Measurements from ENCODE around the gene GAL3ST2.
A peak's percentile ranks its signal among the peaks of the same experiment; 100 is the strongest.
"Not testable (repeated sequence)": the region's sequence is repeated elsewhere in the genome, so short reads cannot be mapped to it uniquely, and the experiment has no call there.

Gene GAL3ST2

DNA sequence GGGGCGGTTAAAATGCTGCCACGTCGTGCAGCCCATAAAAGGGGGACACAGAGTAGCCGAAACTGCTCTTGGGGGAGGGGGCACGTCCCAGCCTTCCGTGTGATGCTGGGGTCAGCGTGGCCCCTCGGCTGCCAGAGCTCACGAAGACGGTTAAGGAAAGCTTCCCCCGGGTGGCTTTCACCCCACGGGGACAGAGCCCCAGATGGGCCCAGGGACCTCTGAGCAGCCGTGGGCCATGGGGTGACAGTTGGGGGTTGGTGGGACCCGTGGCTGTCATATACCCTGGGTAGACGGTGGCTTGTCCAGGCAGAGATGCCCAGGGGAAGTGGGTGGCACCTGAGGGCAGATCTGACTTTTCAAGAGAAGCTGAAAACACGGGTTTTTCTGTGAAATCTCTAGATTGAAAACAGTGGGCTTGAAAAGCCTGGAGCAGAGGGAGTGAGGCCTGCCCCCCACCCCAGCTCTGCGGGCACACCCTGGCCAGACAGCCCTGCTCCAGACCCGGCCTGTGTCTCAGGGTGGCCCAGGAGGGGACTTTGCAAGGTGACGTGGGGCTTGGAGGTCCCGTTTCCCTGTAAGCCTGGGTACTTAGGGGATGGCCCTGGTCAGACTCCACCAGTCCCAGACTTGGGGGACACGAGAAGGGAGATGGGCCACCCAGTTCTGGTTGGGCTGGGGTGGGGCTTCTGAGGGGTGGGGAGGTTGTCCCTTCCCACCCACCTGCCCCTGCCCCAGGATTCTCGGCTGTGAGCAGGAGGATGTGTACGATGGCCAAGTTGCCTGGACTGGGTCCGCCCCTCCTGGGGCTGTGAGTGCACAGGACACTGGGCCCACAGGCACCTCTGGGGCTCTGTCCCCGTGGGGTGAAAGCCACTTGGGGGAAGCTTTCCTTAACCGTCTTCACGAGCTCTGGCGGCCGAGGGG, 33.0 kb downstream of the GAL3ST2 start:
- DNase-seq (ENCODE audit: low spot score): no peak

DNA sequence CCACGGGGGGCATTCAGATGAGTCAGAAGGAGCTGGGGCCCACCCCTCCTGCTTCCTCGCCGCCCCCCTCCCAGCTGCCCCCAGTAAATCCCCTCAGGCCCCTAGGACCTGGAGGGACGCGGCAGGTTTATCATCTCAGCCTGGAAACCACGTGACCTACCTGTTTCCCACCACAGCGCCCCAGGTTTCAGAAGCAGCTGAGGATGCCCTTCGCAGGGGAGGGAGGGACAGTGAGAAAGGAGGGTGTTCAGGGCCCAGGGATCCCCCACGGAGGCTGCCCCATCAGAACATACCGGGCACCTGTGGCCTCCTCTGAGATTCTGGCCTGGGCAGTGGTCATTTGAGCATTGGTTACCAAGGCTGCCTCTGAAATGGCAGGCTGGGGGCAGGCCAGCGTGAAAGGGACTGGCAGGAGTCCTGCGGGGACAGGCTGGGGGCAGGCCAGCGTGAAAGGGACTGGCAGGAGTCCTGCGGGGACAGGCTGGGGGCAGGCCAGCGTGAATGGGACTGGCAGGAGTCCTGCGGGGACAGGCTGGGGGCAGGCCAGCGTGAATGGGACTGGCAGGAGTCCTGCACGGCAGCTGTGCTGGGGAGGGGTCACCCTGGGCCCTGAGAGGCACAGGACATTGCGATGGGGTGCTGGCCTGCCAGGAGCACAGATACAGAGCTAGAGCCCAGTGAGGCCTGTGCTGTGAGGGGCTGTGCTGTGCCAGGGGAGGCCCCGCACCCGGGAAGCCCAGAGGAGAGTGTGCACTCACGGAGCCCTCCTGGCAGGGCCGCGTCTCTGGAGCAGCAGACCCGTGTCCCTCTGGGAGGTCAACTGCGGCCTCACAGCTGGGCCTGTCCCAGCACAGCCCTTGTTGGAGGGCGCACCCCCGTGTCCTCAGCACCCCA, 33.9 kb downstream of the GAL3ST2 start:
- peak; percentile 31 for DNase-seq (ENCODE audit: low spot score)

DNA sequence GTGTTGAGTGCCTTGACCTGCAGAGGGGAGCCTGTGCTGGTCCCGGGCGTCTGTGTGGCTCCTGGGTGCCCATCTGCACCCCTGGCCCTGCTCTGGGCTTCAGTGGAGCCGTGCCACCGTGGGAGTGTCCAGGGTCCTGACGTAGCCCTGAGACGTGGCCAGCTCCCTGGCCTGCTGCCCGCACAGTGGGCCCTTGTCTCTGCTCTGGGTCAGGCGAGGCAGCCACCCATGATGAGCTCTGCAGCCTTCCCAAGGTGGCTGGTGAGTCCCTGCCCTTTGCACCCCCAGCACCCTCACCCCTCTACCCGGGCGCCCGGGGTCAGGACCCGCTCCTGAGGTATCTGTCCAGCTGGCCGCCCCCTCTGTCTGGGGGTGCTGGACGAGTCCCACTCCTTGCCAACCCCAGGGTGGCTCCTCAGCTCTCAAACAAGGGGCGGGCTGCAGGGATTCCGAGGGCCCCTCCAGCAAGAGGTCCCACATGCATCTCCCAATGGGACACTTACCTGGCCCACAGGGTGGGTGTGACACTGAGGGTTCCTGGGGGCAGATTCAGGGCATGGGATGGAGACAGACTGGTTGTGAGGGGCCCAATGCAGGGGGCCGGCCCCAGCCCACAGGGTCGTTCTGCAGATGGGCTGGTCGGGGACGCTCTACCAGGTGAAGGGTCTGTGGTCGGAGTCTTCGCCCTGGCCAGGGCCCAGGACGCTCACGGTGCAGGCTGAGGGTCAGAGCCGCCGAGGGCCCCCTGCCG, 34.8 kb downstream of the GAL3ST2 start:
- peak; percentile 46 for DNase-seq (ENCODE audit: low spot score)

DNA sequence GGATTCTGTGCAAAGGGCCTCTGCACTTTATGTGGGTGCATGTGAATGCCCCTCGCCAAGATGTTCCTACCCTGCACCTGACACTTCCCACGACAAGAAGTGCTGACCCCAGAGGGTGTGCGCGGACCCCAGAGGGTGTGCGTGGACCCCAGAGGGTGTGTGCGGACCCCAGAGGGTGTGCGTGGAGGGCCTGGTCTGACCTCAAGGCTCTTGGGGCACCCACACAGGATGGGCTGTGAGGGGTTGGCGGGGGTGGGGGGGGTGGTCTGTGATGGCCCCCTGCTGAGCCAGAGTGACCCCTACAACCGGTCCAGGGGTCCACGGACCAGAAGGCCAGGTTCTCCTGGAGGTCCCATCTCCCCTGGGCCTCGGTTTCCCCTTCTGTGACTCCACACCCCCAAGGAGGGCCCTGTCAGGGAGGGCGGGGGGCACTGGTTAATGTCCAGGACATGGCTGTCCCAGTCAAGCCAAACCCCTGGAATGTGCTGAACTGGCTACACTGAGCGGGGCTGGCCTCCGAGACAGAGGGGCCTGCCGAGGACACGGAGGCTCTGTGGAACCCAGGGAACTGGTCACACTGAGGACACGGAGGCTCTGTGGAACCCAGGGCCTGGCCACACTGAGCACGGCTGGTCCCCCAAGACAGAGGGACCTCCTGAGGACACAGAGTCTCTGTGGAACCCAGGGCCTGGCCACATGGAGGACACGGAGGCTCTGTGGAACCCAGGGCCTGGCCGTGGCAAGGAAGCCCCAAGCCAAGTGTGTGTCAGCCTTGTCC, 35.5 kb downstream of the GAL3ST2 start:
- no peak for DNase-seq (ENCODE audit: low spot score)

DNA sequence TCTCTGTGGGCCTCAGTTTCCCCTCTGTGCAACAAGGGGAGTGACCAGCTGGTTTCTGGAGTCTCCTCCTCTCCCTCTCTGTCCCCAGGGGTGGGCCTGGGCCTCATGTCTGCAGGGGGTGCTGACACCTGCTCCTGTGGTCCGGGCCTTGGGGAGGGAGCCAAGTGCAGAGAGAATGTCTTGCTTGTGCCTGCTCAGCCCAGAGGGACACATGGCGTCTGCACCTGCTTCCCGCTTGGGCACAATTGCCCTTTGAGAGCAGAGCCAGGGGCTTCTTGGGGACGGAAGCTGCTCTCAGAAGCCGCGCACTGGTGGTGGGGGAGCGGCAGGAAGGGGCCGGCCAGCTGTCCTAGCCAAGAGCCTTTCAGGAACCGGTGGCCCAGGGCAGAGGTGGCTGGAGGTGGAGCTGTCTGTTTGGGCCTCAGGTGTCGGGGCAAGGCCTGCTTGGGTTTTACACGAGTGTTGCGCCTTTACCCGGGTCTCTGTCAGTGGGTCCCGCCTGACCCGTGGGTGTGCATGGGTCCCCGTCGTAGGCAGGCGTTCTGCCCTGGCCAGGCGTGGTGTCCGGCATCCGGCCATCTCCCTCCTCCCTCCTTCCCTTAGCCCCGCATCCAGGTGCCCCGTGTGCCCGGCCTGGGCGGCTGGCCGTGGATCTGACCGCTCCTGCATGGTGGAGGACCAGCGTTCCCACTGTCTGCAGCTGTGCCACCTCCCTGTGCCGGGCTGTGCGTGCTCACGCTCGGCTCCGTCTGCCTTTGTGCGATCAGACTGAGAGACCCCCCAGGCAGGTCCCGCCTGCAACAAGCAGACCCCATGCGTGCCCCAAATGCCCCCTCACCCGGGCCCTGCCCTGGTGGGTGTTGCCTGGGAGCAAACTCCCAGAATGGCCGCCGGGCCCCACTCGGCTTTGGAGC, 36.4 kb downstream of the GAL3ST2 start:
- DNase-seq (ENCODE audit: low spot score): peak; percentile 65

DNA sequence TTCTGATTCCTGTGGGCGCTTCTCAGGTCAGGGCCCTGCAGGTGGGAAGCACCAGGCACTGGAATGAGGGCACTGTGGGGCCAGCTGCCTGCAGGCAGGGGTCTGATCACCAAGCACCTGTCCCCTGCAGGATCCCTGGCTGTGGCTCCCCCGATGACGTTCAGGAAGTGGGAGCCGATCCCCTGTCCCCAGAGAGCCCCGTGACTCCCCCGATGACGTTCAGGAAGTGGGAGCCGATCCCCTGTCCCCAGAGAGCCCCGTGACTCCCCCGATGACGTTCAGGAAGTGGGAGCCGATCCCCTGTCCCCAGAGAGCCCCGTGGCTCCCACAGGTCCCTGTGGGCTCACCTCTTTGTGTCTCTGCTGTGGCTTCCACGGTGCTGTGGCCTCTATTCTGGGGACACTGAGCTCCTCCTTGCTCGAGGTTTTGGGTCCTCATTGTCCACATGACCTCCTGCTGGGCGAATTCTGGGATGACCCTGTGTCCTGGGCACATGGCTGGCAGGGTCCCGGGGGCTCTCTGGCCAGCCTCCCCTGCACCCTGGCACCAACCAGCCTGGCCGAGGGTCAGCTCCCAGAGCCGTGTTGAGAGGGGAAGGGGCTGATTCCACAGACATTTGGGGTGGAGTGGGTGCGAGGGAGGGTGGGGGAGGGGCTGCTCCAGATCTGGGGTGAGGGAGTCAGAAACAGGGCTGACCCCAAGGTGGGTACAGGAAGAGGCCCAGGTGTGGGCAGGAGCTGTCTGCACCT, 37.2 kb downstream of the GAL3ST2 start:
- DNase-seq (ENCODE audit: low spot score): no peak

DNA sequence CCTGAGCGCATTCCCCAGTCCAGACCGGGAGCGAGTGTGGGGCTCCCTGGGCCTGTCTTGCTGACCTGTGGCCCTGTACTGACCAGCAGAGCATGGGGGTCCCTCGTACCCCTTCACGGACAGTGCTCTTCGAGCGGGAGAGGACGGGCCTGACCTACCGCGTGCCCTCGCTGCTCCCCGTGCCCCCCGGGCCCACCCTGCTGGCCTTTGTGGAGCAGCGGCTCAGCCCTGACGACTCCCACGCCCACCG, 37.7 kb downstream of the GAL3ST2 start:
- no peak for DNase-seq (ENCODE audit: low spot score)

DNA sequence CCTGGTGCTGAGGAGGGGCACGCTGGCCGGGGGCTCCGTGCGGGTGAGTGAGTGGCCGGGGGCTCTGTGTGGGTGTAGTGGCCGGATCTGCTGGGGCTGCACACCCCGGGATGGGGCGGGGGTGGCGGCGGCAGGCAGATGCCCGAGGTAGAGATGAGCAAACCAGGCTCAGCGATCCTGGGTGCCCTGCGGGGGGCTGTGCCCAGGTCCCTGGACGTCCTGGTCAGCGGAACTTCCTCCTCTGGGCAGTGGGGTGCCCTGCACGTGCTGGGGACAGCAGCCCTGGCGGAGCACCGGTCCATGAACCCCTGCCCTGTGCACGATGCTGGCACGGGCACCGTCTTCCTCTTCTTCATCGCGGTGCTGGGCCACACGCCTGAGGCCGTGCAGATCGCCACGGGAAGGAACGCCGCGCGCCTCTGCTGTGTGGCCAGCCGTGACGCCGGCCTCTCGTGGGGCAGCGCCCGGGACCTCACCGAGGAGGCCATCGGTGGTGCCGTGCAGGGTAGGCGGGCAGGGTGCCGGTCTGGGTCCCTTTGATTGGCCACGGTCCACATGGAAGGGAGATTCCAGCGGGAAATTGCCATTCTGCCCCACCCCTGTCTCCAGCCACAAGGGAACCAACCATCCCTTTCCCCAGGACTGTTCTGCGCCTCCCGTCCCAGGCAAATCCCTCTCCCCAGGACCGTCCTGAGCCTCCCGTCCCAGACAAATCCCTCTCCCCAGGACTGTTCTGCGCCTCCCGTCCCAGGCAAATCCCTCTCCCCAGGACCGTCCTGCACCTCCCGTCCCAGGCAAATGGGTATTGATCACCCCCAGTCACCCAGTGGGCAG, 38.2 kb downstream of the GAL3ST2 start:
- no peak for DNase-seq (ENCODE audit: low spot score)

DNA sequence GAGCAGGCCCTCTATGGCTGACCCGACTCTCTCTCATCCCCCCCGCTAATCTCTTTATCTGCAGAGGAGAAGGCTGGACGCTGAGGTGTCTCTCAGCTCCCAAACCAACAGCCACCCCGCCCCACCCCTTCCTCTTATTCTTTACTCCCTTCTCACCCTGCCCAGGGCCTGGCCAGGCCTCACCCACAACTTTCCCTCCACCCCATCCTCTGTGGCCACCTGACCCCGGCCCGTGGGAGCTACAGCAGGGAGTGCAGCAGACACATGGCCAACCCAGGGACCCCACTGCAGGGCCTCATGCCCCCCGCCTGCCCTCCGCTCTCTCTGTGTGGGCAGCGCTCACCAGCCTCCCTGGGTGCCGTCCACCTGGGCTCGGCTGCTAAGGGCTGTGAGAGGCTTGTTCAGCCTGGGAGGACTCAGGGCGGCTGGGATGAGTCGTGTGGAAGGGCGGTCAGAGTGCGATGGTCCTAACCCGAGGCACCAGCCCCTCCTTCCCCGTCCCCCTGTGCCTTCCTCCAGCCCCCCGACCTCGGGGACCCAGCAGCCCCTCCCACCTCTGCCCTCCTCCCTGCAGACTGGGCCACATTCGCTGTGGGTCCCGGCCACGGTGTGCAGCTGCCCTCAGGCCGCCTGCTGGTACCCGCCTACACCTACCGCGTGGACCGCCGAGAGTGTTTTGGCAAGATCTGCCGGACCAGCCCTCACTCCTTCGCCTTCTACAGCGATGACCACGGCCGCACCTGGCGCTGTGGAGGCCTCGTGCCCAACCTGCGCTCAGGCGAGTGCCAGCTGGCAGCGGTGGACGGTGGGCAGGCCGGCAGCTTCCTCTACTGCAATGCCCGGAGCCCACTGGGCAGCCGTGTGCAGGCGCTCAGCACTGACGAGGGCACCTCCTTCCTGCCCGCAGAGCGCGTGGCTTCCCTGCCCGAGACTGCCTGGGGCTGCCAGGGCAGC, 39.1 kb downstream of the GAL3ST2 start:
- DNase-seq (ENCODE audit: low spot score): no peak

DNA sequence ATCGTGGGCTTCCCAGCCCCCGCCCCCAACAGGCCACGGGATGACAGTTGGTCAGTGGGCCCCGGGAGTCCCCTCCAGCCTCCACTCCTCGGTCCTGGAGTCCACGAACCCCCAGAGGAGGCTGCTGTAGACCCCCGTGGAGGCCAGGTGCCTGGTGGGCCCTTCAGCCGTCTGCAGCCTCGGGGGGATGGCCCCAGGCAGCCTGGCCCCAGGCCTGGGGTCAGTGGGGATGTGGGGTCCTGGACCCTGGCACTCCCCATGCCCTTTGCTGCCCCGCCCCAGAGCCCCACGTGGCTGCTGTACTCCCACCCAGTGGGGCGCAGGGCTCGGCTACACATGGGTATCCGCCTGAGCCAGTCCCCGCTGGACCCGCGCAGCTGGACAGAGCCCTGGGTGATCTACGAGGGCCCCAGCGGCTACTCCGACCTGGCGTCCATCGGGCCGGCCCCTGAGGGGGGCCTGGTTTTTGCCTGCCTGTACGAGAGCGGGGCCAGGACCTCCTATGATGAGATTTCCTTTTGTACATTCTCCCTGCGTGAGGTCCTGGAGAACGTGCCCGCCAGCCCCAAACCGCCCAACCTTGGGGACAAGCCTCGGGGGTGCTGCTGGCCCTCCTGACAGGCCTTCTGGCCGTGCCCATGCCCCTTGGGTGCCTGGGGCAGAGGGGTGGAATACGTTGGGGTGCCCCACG, 40.0 kb downstream of the GAL3ST2 start:
- no peak for DNase-seq (ENCODE audit: low spot score)

DNA sequence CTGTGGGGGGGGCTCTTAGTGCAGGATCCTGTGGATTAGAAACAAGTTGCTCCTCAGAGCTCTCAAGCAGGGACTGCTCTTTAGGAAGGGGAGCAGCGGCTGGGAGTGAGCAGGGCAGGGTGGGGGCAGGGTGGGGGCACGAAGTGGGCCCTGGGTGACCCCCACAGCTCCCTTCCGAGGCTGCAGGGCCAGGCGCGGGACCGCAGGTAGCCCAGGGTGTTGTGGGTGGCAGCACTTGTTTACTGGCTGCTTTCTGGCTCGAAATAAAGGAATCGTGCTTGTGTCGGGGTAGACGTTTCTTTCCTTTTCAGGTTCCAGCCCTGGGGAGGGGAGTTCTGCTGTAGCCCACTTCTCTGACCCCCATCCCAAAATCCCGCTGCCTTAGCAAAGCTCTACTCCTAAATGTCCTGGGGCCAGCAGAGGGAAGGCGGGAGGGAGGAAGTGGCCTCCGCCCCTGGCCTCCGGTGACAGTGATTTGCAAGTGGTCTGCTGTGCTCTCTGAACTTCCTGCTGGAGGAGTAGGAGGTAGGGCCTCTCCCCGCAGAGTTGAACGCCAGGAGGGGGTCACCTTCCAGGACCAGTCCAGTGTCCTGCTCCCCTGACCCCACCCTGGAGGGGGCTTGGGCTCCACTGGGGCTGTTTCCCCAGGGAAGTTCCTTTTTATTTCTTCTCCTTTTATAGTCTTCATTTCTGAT, 40.7 kb downstream of the GAL3ST2 start:
- no peak for DNase-seq (ENCODE audit: low spot score)

DNA sequence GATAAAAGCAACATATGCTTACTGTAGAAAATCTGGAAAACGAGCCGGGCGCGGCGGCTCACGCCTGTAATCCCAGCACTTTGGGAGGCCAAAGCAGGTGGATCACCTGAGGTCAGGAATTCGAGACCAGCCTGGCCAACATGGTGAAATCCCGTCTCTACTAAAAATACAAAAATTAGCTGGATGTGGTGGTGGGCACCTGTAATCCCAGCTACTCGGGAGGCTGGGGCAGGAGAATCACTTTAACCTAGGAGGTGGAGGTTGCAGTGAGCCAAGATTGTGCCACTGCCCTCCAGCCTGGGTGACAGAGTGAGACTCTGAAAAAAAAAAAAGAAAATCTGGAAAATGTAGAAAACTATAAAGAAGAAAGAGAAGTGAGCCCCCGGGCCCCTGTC, 41.2 kb downstream of the GAL3ST2 start:
- not testable (repeated sequence) for DNase-seq (ENCODE audit: low spot score)

DNA sequence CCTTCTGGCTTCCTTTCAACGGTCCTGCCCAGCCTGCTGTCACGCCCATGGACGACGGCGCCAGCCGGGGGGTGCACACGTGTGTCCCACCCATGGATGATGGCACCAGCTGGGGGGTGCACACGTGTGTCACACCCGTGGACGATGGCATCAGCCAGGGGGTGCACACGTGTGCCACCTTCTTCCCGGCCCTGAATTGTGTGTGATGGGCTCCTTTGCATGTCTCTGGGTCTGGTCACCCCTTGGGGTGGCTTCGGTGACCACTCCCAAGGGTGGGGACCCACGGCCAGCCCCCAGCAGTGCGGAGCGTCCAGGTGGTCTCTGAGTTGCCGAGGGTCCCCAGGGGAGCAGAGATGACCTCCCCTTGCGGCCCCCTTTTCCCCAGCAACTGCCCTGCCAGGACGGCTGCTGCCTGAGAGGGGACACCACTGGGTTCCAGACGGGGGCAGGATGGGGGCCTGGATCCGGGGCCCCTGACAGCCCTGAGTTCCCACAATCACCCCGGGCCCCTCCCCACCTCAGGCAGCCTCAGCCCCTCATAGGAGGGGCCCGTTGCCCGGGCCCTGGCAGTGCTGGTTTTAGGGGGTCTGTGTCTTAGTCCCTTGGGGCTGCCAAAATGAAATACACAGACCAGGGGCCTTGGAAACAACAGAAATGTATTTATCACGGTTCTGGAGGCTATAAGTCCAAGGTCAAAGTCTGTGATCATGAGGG, 41.8 kb downstream of the GAL3ST2 start:
- DNase-seq (ENCODE audit: low spot score): no peak

DNA sequence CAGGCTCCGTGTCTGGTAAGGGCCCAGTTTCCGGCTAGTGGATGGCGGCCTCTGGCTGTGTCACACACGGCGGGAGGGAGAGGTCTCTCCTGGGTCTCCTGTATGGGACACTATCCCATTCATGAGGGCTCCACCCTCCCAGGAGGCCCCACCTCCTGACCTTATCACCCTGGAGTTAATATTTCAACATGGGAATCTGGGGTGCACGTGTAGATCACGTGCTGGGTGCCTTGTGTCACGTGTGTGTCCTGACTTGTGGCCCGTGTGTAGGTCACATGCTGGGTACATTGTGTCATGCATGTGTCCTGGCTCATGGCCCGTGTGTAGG, 42.3 kb downstream of the GAL3ST2 start:
- no peak for DNase-seq (ENCODE audit: low spot score)

DNA sequence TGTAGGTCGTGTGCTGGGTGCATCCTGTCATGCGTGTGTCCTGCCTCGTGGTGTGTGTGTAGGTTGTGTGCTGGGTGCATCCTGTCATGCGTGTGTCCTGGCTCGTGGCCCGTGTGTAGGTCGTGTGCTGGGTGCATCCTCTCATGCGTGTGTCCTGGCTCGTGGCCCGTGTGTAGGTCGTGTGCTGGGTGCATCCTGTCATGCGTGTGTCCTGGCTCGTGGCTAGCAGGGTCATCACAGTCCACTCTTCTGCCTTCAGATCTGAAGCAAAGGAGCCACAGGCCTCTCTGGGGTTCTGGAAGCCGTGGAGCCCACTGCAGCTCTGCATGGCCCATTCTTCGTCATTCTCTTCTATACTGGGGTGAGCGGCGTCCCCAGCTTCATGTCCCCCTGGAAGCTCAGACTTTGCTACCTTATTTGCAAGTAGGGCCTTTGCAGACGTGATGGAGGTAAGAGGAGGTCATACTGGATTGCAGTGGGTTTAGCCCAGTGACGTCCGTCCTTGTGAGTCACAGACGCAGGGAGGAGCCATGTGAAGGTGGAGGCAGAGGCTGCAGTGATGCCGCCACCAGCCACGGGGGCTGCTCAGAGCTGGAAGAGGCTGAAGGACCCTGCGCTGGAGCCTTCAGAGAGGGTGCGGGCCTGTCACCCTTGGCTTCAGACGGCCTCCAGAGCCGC, 43.5 kb downstream of the GAL3ST2 start:
- not testable (repeated sequence) for DNase-seq (ENCODE audit: low spot score)

Measured in pons (tissue), 1 donor.